ENCODE results near the gene NXPH4.

Gene NXPH4

DNA sequence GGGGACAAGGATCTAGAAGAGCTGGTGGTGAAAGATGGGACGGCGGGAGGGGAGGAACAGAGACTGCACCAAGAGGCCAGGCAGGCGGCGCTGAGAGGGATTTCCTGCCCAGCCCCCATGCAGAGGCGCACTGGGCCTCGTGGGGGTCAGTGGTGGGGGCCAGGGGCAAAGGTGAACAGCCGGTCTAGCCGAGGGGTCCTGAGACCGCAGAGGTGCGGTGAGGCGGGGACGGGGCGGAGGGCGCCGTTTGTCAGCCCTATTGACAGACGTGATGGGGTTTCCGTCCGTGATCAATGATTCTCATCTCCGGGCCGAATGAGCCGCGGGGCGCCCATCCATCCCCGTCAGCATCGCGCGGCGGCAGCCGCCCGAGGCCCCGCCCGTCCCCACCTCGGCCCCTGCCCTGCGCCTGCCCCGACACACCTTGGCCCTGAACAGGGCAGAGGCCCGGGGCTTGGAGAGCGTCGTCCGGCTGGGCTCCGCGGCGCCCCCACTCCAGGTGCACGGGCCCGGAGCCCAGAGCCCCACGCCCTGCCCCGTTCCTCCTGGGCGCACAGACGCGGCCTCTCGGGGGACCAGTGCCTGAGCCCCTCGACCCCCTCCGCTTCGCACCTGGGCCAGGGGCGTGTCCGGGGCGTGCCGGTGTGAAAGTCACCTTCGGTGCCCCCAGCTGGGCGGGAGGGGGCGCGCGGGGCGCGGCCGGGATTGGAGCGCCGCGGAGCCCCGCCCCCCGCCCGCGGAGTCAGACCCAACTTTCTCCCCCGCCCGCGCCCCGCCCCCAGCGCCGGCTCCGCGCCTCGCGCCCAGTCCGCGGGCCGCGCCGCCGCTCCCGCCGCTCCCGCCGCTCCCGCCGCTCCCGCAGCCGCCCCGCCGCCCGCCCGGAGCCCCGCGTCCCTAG, at the start of gene NXPH4:
Gene NXPH4, plus strand, starts transcription at position 781 of the 898 bp plus-strand sequence. CDS start 176 bp downstream, outside the sequence.
- DNase-seq, result peak; percentile 62

DNA sequence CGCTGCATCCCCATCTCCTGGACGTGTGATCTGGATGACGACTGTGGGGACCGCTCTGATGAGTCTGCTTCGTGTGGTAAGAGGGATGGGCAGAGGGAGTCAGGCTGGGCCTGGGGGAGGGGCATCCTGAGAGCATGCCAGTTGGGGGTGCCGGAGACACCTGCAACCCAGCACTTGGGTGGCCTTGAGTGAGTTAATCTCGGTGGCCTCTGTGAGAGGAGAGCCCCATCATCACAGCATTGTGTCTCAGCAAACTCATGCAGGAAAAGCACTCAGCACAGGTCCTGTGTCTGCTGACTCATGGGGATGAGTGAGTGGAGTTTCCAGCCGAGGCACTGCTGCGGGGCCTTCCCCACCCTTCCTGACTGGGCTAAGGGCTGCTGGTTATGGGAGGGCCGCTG, 49.6 kb upstream of the NXPH4 start:
- peak; percentile 61 to 66 for DNase-seq

DNA sequence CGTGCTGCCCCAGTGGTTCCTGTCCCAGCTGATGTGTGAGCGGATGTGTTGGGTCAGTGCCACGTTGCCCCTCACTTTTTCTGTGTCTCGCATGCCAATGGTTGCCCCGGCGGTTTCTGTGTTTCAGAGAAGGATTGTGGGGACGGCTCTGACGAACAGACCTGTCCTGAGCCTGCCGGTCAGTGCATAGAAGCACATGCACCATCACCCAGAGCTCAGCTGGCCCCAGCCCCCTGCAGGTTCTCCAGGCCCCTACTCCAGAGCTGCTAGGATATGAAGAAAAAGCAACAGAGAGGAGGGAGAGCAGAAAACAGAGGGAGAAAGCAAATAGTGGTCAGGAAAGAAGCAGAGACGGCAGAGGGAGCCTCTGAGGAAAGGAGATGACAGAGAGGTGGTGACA, 48.5 kb upstream of the NXPH4 start:
- DNase-seq, result no peak

DNA sequence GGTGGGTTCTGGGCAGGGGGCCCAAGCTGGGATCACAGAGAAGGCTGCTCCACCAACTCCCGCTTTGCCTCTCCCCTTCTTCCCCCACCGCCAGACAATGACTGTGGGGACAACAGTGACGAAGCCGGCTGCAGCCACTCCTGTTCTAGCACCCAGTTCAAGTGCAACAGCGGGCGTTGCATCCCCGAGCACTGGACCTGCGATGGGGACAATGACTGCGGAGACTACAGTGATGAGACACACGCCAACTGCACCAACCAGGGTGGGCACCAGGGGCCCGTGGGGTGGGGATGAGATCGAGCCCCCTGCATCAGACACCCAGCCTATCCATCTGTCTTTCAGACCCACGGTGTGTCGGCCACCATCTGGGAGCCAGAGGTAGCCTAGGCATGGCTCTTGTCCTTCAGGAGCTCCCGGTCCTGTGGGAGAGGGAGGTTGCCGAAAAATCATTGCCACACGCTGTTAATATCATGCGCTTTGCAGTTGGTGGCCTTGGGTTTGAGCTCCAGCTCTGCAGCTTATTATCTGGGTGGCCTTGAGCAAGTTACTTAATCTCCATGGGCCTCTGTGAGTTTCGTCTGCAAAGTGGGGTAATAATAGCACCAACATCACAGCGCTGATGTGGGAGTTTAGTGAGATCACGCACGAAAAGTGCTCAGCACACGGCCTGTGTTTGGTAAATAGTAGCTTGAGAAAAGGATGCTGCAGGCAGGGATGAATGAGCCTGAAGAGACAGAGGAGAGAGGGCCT, 47.4 kb upstream of the NXPH4 start:
- no peak for DNase-seq

DNA sequence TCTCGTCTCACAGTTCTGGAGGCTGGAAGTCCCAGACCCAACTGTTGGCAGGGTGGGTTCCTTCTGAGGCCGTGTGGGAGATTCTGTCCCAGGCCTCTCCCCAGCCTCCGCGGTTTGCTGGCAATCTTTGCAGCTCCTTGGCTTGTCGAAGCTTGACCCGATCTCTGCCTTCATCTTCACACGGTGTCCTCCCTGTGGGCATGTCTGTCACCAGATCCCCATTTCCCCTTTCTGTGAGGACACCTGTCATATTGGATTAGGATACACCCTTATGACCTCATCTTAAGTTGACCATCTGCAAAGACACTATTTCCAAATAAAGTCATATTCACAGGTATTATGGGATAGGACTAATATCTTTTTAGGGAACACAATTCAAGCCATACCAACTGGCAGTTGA, 46.6 kb upstream of the NXPH4 start:
- DNase-seq, result no peak

DNA sequence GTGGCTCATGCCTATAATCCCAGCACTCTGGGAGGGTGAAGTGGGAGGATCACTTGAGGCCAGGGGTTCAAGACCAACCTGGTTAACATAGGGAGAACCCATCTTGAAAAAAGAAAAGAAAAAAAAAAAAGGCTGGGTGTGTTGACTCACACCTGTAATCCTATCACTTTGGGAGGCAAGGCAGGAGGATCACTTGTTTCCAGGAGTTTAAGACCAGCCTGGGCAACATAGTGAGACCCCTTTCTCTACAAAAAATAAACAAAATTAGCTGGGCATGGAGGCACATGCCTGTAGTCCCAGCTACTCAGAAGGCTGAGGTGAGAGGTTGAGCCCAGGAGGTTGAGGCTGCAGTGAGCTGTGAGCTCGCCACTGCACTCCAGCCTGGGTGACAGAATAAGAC, 46.2 kb upstream of the NXPH4 start:
- no peak for DNase-seq

DNA sequence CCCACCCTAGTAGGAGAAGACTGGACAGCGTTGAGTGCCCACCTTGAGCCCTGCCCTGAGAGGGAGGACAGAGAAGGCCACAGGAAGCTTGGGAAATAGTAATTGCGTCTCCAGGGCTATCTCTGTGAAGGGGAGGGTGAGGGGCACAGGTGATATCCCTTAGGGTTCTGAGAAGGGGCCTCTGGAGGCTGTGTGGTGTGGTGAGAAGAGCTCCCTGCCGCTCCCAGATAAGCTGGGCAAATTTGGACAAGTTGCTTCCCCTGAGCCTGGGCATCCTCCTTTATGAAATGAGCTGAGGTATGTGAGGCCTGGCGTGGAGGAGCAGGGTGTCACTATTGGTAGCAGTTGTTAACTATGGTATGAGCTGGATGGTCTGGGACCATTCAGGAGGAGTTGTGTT, 45.7 kb upstream of the NXPH4 start:
- no peak for DNase-seq

DNA sequence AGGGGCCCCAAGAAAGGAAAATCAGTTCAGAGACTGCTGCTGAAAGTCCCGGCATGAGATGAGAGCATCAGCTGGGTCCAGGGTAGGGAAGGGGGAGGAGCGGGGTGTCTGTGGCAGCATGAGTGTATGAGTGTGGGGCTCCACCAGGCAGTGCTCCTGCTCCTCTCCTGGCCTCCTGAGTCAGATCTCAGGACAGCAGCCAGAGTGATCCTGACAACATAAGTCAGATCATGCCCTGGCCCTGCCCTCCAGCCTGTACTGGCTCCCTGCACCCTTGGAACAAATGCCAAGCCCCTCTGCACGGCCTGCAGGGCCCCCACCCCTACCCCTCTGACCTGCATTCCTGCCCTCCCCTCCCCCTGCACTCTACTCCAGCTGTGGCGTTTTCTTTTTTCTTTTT, 44.9 kb upstream of the NXPH4 start:
- no peak for DNase-seq

DNA sequence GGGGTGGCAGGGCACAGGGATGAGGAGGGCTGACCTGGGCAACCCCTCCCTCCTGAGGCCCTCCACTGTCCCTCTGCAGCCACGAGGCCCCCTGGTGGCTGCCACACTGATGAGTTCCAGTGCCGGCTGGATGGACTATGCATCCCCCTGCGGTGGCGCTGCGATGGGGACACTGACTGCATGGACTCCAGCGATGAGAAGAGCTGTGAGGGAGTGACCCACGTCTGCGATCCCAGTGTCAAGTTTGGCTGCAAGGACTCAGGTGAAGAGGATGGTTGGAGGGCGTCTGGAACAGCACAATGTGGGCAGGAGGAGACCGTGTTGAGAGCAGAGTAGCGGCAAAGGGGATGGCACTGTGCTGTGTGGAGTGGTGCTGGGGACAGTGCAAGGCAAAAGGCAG, 43.5 kb upstream of the NXPH4 start:
- peak; percentile 28 to 29 for DNase-seq

DNA sequence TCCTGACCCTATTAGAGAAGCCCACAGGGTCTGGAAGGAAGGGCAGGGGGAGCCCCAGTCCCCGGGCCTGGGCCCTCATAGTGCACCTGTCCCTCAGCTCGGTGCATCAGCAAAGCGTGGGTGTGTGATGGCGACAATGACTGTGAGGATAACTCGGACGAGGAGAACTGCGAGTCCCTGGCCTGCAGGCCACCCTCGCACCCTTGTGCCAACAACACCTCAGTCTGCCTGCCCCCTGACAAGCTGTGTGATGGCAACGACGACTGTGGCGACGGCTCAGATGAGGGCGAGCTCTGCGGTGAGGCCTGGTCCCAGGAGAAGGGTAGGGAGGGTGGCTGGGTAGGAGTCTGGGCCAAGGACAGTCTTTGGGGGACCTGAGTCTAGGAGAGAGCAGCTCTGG, 42.9 kb upstream of the NXPH4 start:
- no peak for DNase-seq

DNA sequence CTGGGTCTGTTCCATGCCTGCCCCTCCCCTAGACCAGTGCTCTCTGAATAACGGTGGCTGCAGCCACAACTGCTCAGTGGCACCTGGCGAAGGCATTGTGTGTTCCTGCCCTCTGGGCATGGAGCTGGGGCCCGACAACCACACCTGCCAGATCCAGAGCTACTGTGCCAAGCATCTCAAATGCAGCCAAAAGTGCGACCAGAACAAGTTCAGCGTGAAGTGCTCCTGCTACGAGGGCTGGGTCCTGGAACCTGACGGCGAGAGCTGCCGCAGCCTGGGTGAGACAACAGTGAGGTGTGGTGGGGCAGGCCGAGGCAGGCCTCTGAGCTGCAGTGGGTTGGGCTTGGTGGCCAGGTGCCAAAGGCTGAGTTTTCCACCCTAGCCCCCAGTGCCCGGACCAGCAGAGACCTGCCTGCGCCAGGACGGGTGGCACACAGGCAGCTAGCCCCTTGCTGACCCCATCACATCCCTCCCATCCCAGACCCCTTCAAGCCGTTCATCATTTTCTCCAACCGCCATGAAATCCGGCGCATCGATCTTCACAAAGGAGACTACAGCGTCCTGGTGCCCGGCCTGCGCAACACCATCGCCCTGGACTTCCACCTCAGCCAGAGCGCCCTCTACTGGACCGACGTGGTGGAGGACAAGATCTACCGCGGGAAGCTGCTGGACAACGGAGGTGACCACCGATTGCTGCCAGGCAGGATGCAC, 41.0 kb upstream of the NXPH4 start:
- peak; percentile 72 to 76 for DNase-seq

DNA sequence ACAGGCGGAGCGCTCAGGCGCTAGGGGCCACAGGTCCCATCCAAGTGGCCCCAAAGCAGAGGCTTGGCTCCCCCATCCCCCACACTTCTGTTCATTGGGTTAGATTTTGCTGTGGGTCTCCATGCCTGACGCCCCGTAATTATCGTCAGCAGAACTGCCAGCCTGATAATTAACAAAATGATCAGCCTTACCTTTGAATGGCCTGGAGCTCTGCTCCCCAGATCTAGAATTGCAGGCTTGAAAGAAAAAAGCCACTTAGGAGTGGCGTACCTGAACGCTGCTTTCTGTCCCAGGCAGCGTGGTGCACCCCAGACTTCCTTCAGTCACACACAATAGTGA, 40.5 kb upstream of the NXPH4 start:
- DNase-seq, result no peak

DNA sequence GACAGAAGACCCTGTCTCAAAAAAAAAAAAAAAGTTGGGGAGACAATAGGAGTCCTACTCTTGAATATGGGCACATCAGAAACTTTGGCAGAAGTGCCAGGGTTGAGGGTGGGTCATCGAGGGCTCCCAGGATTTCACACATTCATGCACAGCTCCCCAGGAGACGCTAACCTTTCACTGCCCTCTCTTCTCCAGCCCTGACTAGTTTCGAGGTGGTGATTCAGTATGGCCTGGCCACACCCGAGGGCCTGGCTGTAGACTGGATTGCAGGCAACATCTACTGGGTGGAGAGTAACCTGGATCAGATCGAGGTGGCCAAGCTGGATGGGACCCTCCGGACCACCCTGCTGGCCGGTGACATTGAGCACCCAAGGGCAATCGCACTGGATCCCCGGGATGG, 39.7 kb upstream of the NXPH4 start:
- DNase-seq, result no peak

DNA sequence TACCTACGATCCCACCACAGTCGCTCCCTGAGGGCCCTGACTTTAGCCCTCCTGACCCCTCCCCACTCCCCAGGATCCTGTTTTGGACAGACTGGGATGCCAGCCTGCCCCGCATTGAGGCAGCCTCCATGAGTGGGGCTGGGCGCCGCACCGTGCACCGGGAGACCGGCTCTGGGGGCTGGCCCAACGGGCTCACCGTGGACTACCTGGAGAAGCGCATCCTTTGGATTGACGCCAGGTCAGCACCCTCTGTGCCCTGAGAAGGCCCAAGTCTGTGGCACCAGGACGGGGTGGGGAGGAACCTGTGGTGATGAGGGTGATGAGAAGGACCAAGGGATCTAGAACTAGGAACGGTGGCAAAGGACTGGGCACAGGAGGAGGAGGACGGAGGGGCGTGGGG, 39.2 kb upstream of the NXPH4 start:
- no peak for DNase-seq

DNA sequence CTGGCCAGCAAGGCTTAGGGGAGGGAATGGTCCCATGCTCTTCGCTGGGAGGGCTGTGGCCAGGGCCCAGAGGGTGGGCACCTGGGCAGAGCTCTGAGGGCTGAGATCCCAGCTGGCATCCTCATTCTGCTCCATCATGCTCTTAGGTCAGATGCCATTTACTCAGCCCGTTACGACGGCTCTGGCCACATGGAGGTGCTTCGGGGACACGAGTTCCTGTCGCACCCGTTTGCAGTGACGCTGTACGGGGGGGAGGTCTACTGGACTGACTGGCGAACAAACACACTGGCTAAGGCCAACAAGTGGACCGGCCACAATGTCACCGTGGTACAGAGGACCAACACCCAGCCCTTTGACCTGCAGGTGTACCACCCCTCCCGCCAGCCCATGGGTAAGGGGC, 38.4 kb upstream of the NXPH4 start:
- no peak for DNase-seq

DNA sequence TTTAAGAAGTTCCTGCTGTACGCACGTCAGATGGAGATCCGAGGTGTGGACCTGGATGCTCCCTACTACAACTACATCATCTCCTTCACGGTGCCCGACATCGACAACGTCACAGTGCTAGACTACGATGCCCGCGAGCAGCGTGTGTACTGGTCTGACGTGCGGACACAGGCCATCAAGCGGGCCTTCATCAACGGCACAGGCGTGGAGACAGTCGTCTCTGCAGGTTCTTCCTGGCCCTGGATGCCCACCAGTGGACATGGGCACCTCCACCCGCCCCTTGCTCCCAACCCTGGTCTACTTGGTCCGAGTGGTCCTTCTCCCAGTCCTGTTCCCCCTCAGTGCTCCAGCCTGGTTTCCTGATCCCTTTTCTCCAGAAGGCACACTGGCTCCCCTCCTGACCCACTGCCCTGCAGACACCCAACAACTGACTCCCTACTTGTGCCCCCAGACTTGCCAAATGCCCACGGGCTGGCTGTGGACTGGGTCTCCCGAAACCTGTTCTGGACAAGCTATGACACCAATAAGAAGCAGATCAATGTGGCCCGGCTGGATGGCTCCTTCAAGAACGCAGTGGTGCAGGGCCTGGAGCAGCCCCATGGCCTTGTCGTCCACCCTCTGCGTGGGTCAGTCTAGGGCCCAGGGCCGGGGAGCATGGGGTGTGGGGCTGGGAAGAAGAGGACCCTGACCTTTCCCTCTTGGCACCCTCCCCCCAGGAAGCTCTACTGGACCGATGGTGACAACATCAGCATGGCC, 37.1 kb upstream of the NXPH4 start:
- no peak for DNase-seq

DNA sequence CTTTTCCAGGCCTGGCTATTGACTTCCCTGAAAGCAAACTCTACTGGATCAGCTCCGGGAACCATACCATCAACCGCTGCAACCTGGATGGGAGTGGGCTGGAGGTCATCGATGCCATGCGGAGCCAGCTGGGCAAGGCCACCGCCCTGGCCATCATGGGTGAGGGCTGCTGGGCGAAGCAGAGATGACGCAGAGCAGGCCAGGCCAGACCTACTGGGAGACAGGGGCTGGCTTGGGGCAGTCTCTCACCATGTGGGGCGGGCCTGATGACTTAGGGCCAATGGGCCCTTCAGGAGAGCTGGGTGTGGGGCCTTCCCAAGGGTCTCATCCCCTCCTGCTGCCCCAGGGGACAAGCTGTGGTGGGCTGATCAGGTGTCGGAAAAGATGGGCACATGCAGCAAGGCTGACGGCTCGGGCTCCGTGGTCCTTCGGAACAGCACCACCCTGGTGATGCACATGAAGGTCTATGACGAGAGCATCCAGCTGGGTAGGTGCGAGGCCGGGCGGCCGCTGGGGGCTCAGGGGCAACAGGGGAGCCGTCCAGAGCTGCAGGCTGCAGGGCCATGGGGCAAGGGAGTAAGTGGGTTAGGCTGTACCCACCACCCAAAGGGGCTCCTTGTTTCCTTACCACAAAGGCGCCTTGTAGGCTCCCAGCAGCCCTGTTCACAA, 36.1 kb upstream of the NXPH4 start:
- no peak for DNase-seq

DNA sequence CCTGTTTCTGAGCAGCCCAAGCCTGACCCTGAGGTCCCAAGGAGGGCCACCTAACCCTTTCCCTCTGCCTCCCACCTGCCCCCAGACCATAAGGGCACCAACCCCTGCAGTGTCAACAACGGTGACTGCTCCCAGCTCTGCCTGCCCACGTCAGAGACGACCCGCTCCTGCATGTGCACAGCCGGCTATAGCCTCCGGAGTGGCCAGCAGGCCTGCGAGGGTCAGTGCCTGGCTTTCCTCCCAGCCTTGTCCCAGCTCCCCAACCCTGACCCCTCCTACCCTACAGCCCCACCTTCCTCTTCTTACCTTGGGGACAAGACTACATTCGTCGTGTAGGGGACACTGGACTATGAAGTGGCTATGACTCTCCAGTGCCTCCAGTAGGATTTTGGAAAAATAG, 35.5 kb upstream of the NXPH4 start:
- no peak for DNase-seq

DNA sequence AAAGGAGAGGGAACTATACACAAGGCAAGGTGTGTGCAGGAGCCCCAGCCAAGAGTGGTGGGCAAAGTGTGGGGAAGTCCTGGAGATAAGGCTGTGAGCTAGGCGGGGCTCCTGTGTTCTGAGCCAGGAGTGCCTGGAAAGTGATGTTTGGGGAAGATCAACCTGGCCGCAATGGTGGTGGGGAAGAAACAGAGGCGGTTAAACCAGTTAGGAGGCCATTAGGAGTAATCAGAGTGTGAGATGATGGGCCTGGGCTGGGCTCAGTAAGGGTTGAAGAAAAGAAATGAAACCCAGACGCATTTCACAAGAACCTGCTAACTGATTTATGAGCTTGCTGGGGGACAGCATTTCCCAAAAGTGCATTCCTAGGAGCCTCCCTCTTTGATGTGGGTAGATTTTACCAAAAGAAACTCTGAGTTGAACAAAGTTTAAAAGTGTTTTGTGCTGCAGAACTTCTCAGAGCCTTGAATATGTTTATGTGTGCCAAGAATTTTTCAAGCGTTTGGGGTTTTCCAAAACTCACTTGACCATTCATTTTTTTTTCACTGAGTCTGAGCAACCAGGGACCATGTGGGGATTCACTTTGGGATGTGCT, 34.9 kb upstream of the NXPH4 start:
- DNase-seq, result no peak

DNA sequence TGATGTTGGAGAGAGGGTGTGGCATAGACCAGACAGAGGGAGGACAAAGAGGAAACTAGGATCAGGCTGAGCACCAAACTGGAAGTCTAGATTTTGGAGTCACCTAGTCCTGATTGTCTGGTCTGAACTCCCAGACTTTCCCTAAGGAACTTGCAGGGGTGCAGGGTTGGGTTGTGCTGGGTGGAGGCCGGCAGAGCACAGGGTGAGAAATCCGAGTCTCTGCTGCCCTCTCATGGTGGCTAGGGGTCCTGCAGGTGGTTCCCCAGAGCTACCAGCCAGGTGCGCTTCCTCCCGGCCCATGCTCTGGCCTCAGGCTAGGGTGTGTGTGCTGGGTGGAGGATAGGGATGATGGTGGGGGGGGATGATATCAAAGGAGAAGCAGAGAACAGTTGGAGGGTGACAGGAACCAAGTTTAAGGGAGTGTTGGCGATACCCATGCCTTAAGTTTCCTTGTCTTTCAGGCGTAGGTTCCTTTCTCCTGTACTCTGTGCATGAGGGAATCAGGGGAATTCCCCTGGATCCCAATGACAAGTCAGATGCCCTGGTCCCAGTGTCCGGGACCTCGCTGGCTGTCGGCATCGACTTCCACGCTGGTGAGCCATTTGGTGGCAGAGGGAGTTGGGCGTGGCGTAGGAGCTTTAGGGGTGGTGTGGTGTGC, 33.5 kb upstream of the NXPH4 start:
- DNase-seq, result peak; percentile 85 to 90

DNA sequence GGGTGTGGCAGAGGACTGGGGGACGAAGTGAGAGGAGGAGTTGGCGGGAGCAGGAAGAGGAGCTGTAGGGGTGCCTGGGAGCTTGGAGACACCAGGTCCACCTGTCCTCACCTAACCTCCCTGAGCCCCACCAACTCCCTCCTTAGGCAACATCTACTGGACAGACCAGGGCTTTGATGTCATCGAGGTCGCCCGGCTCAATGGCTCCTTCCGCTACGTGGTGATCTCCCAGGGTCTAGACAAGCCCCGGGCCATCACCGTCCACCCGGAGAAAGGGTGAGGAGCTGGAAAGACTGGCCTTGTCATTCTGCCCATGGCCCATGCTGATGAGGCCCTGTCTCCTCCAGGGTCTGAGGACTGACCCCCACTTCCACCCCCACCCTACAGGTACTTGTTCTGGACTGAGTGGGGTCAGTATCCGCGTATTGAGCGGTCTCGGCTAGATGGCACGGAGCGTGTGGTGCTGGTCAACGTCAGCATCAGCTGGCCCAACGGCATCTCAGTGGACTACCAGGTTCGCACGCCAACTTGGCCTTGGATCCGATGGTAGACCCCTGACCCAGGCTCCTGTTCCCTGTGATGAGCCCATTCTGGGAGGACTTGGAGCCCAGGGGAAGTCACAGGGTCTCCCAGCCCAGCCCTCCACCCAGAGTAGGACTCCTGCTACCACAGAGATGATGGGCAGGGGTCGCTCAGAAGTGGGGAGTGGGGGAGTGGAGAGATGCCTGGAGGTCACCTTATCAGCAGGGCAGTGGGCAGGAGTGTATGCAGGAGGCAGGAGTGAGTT, 32.5 kb upstream of the NXPH4 start:
- no peak for DNase-seq

Data from activated CD4-positive, alpha-beta T cell treated with anti-CD3 and anti-CD28 coated beads, Interleukin-2, amount 50 U/mL, for 48 hours (primary cell).